Neural cell (in vitro differentiated cells): ENCODE results near the gene PLA2G4B.

Experiments
- CTCF ChIP-seq: fragments of 450-650 bp; IDR thresholded peaks from 2 replicates; pipeline ENCODE4 v1.5.1; 2014; ENCODE audit warnings: antibody characterized with exemption, mild to moderate bottlenecking, moderate library complexity; ENCODE audit not compliant: poor library complexity, severe bottlenecking
- EP300 ChIP-seq: fragments of 450-650 bp; conservative IDR thresholded peaks from 2 replicates; pipeline ENCODE4 v1.6.1; 2014; ENCODE audit warnings: antibody characterized with exemption, mild to moderate bottlenecking, moderate library complexity; ENCODE audit not compliant: poor library complexity, severe bottlenecking
- EZH2 ChIP-seq: fragments of 200-600, 300-800 bp; shearing (Covaris generic), sonication (generic); IDR thresholded peaks from 2 replicates; pipeline ENCODE4 v1.6.1; 2014; ENCODE audit warnings: antibody characterized with exemption, low read length, borderline replicate concordance, mild to moderate bottlenecking; ENCODE audit not compliant: insufficient read depth, poor library complexity, severe bottlenecking
- POLR2AphosphoS5 ChIP-seq: IDR thresholded peaks from 2 replicates; pipeline ENCODE4 v1.6.1; 2012
- RAD21 ChIP-seq: fragments of 450-650 bp; conservative IDR thresholded peaks from 2 replicates; pipeline ENCODE4 v1.6.1; 2014; ENCODE audit warnings: antibody characterized with exemption, mild to moderate bottlenecking, moderate library complexity
- REST ChIP-seq: IDR thresholded peaks from 2 replicates; pipeline ENCODE4 v1.6.1; 2012; ENCODE audit warnings: borderline replicate concordance
- SMC3 ChIP-seq: fragments of 450-650 bp; conservative IDR thresholded peaks from 2 replicates; pipeline ENCODE4 v1.6.1; 2014; ENCODE audit warnings: antibody characterized with exemption, mild to moderate bottlenecking, moderate library complexity; ENCODE audit not compliant: poor library complexity

- no peak for TF ChIP-seq REST
- no peak for TF ChIP-seq SMC3
- no peak for TF ChIP-seq EZH2
- TF ChIP-seq CTCF = no peak
- no peak for TF ChIP-seq POLR2AphosphoS5
- TF ChIP-seq EP300 = no peak
- no peak for TF ChIP-seq RAD21
These were observed 5.8 kb upstream of the PLA2G4B start for GRCh38 chr15:41832875-41833274.
